Cardiac fibroblast (primary cell): ENCODE measurements around the gene MRAP2.

Experiments
- DNase-seq, 2 donors: peaks; one replicate each; pipeline versions ENCODE4 v3.0.0 to v3.0.0-alpha.2; 2010; ENCODE audit warnings: low read depth in 2 of 2
- H3K4me3 ChIP-seq, 2 donors: replicated peaks in 1 of 2; 1 replicate in 1 of 2; 2 replicates in 1 of 2; pipeline ENCODE4 v1.5.1; 2011; ENCODE audit warnings: low read depth in 2 of 2, low read length in 2 of 2, mild to moderate bottlenecking in 2 of 2, moderate library complexity in 1 of 2
- CTCF ChIP-seq: IDR thresholded peaks from one replicate; pipeline ENCODE4 v1.5.1; 2011; ENCODE audit warnings: low read depth, mild to moderate bottlenecking, low read length, inconsistent platforms

Gene MRAP2

GRCh38 chr6:84086056-84086455, 52.5 kb downstream of the MRAP2 start:
- TF ChIP-seq CTCF: no peak
- no peak overlapping the region for H3K4me3 ChIP-seq
- DNase-seq: no peak

- TF ChIP-seq CTCF: no peak
- DNase-seq: no peak
- H3K4me3 ChIP-seq: no peak overlapping the region
Measured at GRCh38 chr6:84086545-84087429, 53.2 kb downstream of the MRAP2 start.

- no peak for TF ChIP-seq CTCF
- no peak overlapping the region for H3K4me3 ChIP-seq
- no peak for DNase-seq
Measured at GRCh38 chr6:84089081-84089480, 55.5 kb downstream of the MRAP2 start.

GRCh38 chr6:84089552-84089951, 56.0 kb downstream of the MRAP2 start:
- TF ChIP-seq CTCF: no peak
- DNase-seq: no peak

GRCh38 chr6:84093441-84094435, 60.2 kb downstream of the MRAP2 start:
- no peak overlapping the region for H3K4me3 ChIP-seq
- DNase-seq: peak; percentile 5 to 51
- TF ChIP-seq CTCF: no peak

More at GRCh38 chr6:84089552-84089951, 56.0 kb downstream of the MRAP2 start:
- no peak overlapping the region for H3K4me3 ChIP-seq

- no peak overlapping the region for H3K4me3 ChIP-seq
- no peak for TF ChIP-seq CTCF
- no peak for DNase-seq
Measured at GRCh38 chr6:84095156-84095555, 61.6 kb downstream of the MRAP2 start.
